HepG2 (cell line): ENCODE measurements around the gene SOCS1. TPM values are rescaled to one million over a fixed set of nuclear protein-coding genes. Genes with fewer than 3 reads are reported as not detected.

Experiments used
- FOXA3 ChIP-seq: IDR thresholded peaks from 2 replicates; pipeline ENCODE4 v1.6.1; 2016; ENCODE audit warnings: missing genetic modification reagents, missing compliant biosample characterization
- JUND ChIP-seq: sonication (generic); formaldehyde crosslinking; IDR thresholded peaks from 2 replicates; pipeline ENCODE4 v1.8.0; 2022; ENCODE audit warnings: mild to moderate bottlenecking, missing genetic modification reagents
- KLF13 ChIP-seq: sonication (generic); formaldehyde crosslinking; IDR thresholded peaks from 2 replicates; pipeline ENCODE4 v1.4.0; 2020; ENCODE audit warnings: mild to moderate bottlenecking, missing genetic modification reagents
- PHB2 ChIP-seq: fragments of 450-650 bp; IDR thresholded peaks from 2 replicates; pipeline ENCODE4 v1.6.1; 2018; ENCODE audit not compliant: partially characterized antibody
- RBFOX2 ChIP-seq: fragments of 200-400 bp; formaldehyde crosslinking; IDR thresholded peaks from 2 replicates; pipeline ENCODE4 v1.6.1; 2017; ENCODE audit warnings: low read depth, mild to moderate bottlenecking, low read length
- SAP130 ChIP-seq: IDR thresholded peaks from 2 replicates; pipeline ENCODE4 v1.6.1; 2016; ENCODE audit warnings: low read depth
- SMAD3 ChIP-seq: sonication (generic); formaldehyde crosslinking; IDR thresholded peaks from 2 replicates; pipeline ENCODE4 v1.4.0; 2020; ENCODE audit warnings: missing genetic modification reagents
- ZNF143 ChIP-seq: sonication (generic); formaldehyde crosslinking; IDR thresholded peaks from 2 replicates; pipeline ENCODE4 v1.4.0; 2020; ENCODE audit warnings: missing genetic modification reagents
- ZSCAN12 ChIP-seq: sonication (generic); formaldehyde crosslinking; IDR thresholded peaks from 2 replicates; pipeline ENCODE4 v1.9.0; 2021; ENCODE audit warnings: mild to moderate bottlenecking, missing genetic modification reagents
- polyA plus RNA-seq, 8 experiments: library from polyadenylated mRNA; depleted of rRNA in 3 of 8; stranded (reverse) in 7 of 8; unstranded in 1 of 8; fragments of >200 nt; fragmentation: Illumina TruSeq in 4 of 8; extraction: Trizol in 4 of 8; gene quantifications; 2 replicates each; pipeline versions ENCODE4 v1.2.1 to v1.2.3, GENCODE V29; 2011 to 2016; ENCODE audit warnings: low read depth in 4 of 8, missing spikeins in 1 of 8, mixed read lengths in 1 of 8; ENCODE audit not compliant: insufficient read depth in 1 of 8
- total RNA-seq, 5 experiments: library from RNA; depleted of rRNA; stranded (reverse); fragments of >200 nt; fragmentation: Illumina TruSeq; extraction: Trizol; gene quantifications; 2 replicates each; pipeline ENCODE4 v1.2.3, GENCODE V29; 2016; ENCODE audit warnings: low read depth in 1 of 5
- TF ChIP-seq, protein P1 (sequence below): sonication (generic); formaldehyde crosslinking; IDR thresholded peaks from 2 replicates; pipeline ENCODE4 v1.5.0; 2020; ENCODE audit warnings: missing genetic modification reagents
- TF ChIP-seq, protein P2 (sequence below): sonication (generic); formaldehyde crosslinking; IDR thresholded peaks from 2 replicates; pipeline ENCODE4 v1.4.0; 2020; ENCODE audit warnings: missing genetic modification reagents
- TF ChIP-seq, protein P3 (sequence below): sonication (generic); formaldehyde crosslinking; IDR thresholded peaks from 2 replicates; pipeline ENCODE4 v1.4.0; 2020; ENCODE audit warnings: mild to moderate bottlenecking, missing genetic modification reagents
- TF ChIP-seq, protein P4 (sequence below): sonication (generic); formaldehyde crosslinking; IDR thresholded peaks from 2 replicates; pipeline ENCODE4 v1.5.1; 2020; ENCODE audit warnings: missing genetic modification reagents, mild to moderate bottlenecking, borderline replicate concordance

Gene SOCS1
- total and polyA plus RNA-seq, 2 of the 13 experiments (the other 11 are each of a cell fraction or from before 2014, with no cell fraction given) = 5.3 to 6.3 TPM

DNA sequence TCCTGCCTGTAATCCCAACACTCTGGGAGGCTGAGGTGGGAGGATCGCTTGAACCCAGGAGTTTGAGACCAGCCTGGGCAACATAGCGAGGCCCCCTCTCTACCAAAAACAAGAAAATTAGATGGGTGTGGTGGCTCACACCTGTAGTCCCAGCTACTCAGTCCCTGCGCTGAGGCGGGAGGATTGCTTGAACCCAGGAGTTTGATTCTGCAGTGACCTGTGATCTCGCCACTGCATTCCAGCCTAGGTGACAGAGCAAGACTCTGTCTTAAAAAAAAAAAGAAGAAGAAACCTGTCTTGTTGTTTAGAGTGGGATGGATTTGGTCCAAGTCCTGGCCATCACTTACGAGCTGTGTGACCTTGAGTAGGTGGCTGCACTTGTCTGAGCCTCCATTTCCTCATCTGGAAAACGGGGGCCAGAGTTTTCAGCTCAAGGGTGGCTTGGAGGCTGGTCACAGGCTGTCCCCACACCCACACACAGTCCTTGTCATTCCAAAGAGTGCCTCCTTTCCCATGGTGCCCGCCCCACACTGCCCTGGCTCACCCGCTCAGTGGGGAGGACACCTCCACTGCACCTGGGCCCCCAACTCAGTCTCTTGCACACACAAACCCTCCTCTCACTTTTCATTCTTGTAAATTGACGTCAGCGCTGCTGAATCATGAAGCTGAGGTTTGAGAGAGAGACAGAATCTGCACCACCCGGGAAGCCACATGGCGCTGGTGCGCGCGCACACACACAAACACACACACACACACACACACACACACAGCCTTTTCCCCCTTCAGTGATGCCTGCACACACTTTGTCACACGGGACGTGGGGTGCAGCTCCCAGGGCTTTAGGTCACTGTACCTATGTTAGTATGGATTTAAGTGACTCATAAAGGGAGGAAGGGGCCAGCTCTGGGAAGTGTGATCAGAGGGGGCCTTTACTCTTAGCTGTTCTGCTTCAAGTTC is 4.2 kb downstream of the SOCS1 start (continued):
- TF ChIP-seq KLF13 (CRISPR knock-in tag) (no peak), SAP130 (no peak), RBFOX2 (peak; percentile 65), ZSCAN12 (CRISPR knock-in tag) (no peak), PHB2 (no peak), FOXA3 (0 out of 2 replicates have a peak, but pooled peaks have one; percentile 14), ZNF143 (no peak), SMAD3 (CRISPR knock-in tag) (no peak), JUND (CRISPR knock-in tag) (no peak)
- TF ChIP-seq, protein P1, sequence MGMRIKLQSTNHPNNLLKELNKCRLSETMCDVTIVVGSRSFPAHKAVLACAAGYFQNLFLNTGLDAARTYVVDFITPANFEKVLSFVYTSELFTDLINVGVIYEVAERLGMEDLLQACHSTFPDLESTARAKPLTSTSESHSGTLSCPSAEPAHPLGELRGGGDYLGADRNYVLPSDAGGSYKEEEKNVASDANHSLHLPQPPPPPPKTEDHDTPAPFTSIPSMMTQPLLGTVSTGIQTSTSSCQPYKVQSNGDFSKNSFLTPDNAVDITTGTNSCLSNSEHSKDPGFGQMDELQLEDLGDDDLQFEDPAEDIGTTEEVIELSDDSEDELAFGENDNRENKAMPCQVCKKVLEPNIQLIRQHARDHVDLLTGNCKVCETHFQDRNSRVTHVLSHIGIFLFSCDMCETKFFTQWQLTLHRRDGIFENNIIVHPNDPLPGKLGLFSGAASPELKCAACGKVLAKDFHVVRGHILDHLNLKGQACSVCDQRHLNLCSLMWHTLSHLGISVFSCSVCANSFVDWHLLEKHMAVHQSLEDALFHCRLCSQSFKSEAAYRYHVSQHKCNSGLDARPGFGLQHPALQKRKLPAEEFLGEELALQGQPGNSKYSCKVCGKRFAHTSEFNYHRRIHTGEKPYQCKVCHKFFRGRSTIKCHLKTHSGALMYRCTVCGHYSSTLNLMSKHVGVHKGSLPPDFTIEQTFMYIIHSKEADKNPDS = no peak
- TF ChIP-seq, protein P2, sequence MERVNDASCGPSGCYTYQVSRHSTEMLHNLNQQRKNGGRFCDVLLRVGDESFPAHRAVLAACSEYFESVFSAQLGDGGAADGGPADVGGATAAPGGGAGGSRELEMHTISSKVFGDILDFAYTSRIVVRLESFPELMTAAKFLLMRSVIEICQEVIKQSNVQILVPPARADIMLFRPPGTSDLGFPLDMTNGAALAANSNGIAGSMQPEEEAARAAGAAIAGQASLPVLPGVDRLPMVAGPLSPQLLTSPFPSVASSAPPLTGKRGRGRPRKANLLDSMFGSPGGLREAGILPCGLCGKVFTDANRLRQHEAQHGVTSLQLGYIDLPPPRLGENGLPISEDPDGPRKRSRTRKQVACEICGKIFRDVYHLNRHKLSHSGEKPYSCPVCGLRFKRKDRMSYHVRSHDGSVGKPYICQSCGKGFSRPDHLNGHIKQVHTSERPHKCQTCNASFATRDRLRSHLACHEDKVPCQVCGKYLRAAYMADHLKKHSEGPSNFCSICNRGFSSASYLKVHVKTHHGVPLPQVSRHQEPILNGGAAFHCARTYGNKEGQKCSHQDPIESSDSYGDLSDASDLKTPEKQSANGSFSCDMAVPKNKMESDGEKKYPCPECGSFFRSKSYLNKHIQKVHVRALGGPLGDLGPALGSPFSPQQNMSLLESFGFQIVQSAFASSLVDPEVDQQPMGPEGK (CRISPR knock-in tag) = no peak
- TF ChIP-seq, protein P3, sequence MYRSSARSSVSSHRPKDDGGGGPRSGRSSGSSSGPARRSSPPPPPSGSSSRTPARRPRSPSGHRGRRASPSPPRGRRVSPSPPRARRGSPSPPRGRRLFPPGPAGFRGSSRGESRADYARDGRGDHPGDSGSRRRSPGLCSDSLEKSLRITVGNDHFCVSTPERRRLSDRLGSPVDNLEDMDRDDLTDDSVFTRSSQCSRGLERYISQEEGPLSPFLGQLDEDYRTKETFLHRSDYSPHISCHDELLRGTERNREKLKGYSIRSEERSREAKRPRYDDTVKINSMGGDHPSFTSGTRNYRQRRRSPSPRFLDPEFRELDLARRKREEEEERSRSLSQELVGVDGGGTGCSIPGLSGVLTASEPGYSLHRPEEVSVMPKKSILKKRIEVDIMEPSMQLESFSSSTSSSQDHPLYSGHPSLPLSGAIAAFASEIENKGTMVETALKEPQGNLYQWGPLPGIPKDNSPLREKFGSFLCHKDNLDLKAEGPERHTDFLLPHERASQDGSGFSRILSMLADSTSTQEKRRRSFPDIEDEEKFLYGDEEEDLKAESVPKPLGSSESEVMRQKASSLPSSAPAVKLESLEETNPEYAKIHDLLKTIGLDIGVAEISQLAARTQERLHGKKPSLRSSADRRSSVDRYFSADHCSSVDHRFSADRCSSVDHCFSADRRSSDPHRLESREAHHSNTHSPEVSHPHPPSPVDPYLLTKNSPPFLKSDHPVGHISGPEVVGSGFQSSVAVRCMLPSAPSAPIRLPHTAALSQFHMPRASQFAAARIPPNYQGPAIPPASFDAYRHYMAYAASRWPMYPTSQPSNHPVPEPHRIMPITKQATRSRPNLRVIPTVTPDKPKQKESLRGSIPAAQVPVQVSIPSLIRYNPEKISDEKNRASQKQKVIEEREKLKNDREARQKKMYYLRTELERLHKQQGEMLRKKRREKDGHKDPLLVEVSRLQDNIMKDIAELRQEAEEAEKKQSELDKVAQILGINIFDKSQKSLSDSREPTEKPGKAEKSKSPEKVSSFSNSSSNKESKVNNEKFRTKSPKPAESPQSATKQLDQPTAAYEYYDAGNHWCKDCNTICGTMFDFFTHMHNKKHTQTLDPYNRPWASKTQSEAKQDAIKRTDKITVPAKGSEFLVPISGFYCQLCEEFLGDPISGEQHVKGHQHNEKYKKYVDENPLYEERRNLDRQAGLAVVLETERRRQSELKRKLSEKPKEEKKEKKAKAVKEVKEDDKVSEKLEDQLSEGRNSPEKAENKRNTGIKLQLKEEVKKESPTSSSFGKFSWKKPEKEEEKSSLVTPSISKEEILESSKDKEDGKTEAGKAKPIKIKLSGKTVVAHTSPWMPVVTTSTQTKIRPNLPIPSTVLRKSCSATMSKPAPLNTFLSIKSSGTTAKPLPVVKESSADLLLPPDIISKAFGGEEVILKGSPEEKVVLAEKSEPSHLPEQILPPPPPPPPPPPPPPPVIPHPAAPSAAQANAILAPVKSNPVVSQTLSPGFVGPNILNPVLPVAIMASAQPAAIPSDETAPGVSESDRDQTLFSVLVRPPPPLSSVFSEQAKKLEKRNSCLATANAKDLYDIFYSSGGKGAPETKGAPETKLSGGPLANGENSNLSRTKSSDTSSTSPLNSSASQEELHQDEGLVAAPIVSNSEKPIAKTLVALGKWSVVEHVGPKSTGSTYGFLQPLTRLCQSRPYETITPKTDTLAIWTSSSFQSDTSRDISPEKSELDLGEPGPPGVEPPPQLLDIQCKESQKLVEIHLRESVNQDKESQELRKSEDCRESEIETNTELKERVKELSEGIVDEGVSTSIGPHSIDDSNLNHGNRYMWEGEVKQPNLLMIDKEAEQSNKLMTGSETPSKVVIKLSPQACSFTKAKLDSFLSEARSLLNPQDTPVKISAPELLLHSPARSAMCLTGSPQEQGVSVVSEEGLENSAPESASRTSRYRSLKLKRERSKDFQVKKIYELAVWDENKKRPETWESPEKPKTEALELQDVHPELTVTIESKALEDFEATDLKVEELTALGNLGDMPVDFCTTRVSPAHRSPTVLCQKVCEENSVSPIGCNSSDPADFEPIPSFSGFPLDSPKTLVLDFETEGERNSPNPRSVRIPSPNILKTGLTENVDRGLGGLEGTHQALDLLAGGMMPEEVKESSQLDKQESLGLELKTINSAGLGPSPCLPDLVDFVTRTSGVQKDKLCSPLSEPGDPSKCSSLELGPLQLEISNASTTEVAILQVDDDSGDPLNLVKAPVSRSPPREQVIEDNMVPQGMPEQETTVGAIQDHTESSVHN = no peak
- TF ChIP-seq, protein P4, sequence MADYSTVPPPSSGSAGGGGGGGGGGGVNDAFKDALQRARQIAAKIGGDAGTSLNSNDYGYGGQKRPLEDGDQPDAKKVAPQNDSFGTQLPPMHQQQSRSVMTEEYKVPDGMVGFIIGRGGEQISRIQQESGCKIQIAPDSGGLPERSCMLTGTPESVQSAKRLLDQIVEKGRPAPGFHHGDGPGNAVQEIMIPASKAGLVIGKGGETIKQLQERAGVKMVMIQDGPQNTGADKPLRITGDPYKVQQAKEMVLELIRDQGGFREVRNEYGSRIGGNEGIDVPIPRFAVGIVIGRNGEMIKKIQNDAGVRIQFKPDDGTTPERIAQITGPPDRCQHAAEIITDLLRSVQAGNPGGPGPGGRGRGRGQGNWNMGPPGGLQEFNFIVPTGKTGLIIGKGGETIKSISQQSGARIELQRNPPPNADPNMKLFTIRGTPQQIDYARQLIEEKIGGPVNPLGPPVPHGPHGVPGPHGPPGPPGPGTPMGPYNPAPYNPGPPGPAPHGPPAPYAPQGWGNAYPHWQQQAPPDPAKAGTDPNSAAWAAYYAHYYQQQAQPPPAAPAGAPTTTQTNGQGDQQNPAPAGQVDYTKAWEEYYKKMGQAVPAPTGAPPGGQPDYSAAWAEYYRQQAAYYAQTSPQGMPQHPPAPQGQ = 0 out of 2 replicates have a peak, but pooled peaks have one; percentile 12
